Esophagus squamous epithelium (tissue), 5 donors: ENCODE measurements around the gene GALNT16. TPM values are rescaled to one million over a fixed set of nuclear protein-coding genes. Genes with fewer than 3 reads are reported as not detected.
A peak's percentile ranks its signal among the peaks of the same experiment; 100 is the strongest.

ENCODE experiments used
- DNase-seq: peaks from one replicate; lab custom pipeline; 2025; lab: John Stamatoyannopoulos, UW
- H3K27ac ChIP-seq, 4 donors: fragments of 200-600 bp; sonication (generic); one replicate each; pipeline ENCODE4 v1.5.1; 2016 to 2019; ENCODE audit warnings: mild to moderate bottlenecking in 1 of 4
- H3K27me3 ChIP-seq, 4 donors: fragments of 200-600 bp; sonication (generic); 1 replicate in 3 of 4; 2 replicates in 1 of 4; pipeline versions ENCODE4 v1.5.1 to v1.6.0; 2017 to 2021; ENCODE audit warnings: antibody characterized with exemption in 1 of 4
- H3K36me3 ChIP-seq, 3 donors: fragments of 200-600 bp; sonication (generic); one replicate each; pipeline ENCODE4 v1.5.1; 2016 to 2019
- H3K4me1 ChIP-seq, 3 donors: fragments of 200-600 bp; sonication (generic); one replicate each; pipeline ENCODE4 v1.5.1; 2017 to 2019
- H3K4me3 ChIP-seq, 4 donors: fragments of 200-600 bp; sonication (generic); 1 replicate in 3 of 4; 2 replicates in 1 of 4; pipeline ENCODE4 v1.5.1; 2016 to 2019; ENCODE audit warnings: mild to moderate bottlenecking in 2 of 4, moderate library complexity in 1 of 4
- H3K9me3 ChIP-seq, 3 donors: fragments of 200-600 bp; sonication (generic); one replicate each; pipeline ENCODE4 v1.5.1; 2016 to 2019
- POLR2A ChIP-seq, 4 donors: fragments of 450-650 bp; IDR thresholded peaks; one replicate each; pipeline ENCODE4 v1.6.1; 2017; ENCODE audit warnings: antibody characterized with exemption in 4 of 4, mild to moderate bottlenecking in 4 of 4, moderate library complexity in 3 of 4
- WGBS, 2 donors: methylation state at CpG; one replicate each; pipeline ENCODE4 v1.1.5; 2018; 5-methylcytosine and 5-hydroxymethylcytosine counted together
- intact Hi-C: fragments of 100-400 bp; cut with DNase I; formaldehyde crosslinking; loops from one replicate; pipeline ENCODE4 v1.15.0; 2022
- total RNA-seq, 4 donors: library from RNA; depleted of rRNA; stranded (reverse); fragments of >200 nt; gene quantifications; one replicate each; pipeline ENCODE4 v1.1.0, GENCODE V29; 2016
- TF ChIP-seq, protein P1 (sequence below), 6 experiments: fragments of 450-650 bp in 4 of 6; fragments of 200-600 bp in 2 of 6; sonication (generic) in 2 of 6; IDR thresholded peaks; one replicate each; pipeline ENCODE4 v1.5.1; 2016 to 2019; ENCODE audit warnings: antibody characterized with exemption in 6 of 6, mild to moderate bottlenecking in 4 of 6, moderate library complexity in 4 of 6
- donor health status: DM: yes; HTN: yes; CAD: no.

GALNT16 gene
- total RNA-seq, 4 donors from 2014 or later, result 0.11 to 2.7 (median 1.3) TPM

DNA sequence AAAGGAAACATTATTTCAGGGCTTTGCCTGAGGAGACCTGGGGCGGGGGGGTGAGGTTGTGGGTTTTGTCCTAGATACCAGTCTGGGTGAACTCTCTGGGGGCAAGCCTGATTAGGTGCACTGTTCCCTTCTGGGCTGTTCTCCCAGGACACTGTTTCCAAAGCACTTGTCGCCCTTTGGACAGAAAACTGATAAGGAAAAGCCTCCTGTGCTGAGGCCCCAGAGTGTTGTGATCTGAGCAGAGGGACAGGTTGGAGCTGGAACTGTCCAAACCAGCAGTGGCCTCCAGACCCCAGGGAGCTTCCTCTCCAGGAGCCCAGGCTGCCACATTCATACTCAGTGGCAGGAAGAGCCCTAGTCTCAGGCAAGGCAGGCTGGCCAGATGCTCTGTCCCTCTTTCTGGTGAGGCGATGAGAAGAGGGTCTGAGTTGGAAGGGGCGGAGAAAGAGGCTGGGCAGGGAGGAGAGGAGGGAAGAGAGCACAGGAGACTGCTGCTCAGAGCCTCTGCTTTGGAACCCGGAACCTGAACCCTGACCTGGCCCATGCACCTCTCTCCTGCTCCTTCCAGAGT is 1.9 kb downstream of the GALNT16 start:
- intact Hi-C loops, result no loop called here
- Histone ChIP-seq H3K27ac (peak overlapping the region in 3 of 4 donors; percentile 32 to 59 (median 45)), H3K4me3 (peak overlapping the region in 3 of 4 donors; percentile 49 to 72 (median 58)), H3K4me1 (peaks cover 26 to 43% (median 26%) of the 10 kb centered on the region in 3 donors), H3K9me3 (no peaks in the 10 kb centered on the region), H3K27me3 (peaks cover 0 to 93% (median 2%) of the 10 kb centered on the region in 4 donors), H3K36me3 (no peaks in the 10 kb centered on the region)
- TF ChIP-seq, protein P1, sequence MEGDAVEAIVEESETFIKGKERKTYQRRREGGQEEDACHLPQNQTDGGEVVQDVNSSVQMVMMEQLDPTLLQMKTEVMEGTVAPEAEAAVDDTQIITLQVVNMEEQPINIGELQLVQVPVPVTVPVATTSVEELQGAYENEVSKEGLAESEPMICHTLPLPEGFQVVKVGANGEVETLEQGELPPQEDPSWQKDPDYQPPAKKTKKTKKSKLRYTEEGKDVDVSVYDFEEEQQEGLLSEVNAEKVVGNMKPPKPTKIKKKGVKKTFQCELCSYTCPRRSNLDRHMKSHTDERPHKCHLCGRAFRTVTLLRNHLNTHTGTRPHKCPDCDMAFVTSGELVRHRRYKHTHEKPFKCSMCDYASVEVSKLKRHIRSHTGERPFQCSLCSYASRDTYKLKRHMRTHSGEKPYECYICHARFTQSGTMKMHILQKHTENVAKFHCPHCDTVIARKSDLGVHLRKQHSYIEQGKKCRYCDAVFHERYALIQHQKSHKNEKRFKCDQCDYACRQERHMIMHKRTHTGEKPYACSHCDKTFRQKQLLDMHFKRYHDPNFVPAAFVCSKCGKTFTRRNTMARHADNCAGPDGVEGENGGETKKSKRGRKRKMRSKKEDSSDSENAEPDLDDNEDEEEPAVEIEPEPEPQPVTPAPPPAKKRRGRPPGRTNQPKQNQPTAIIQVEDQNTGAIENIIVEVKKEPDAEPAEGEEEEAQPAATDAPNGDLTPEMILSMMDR (IDR thresholded peaks at IDR 0.05), result no peak
- no peak for TF ChIP-seq POLR2A (IDR thresholded peaks at IDR 0.05)
- DNase-seq, result no peak
- 30 to 47% methylated on average over 3 of the region's 5 CpGs for WGBS, 2 donors

DNA sequence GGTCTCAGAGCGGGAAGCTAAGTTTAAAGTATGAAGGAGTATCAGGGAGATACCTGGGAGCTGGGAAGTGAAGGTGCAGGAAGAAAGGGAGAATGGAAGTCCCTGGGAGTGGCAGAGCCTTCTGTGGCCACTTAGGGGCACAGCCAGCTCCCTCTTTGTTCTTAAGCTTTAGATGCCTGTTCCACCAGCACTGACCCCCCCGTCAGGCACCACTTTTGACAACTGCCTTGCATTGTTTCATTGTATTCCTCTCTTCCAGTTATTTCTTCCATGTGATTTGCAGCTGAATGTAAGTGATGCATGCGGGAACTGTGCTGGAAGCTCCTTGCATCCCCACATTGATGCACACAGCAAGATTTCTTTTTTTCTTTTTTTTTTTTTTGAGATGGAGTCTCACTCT is 2.6 kb downstream of the GALNT16 start:
- H3K9me3 ChIP-seq, result no peaks in the 10 kb centered on the region
- H3K4me1 ChIP-seq, result peaks cover 26 to 43% (median 26%) of the 10 kb centered on the region in 3 donors
- H3K4me3 ChIP-seq, result no peak overlapping the region
- H3K27me3 ChIP-seq, result peaks cover 0 to 92% (median 2%) of the 10 kb centered on the region in 4 donors
- WGBS, 2 donors, result 64 to 84% methylated on average over 3 of the region's 3 CpGs
- intact Hi-C loops, result no loop called here
- no peak for DNase-seq
- no peaks in the 10 kb centered on the region for H3K36me3 ChIP-seq
- TF ChIP-seq, protein P1 (IDR thresholded peaks at IDR 0.05), result no peak
- TF ChIP-seq POLR2A (IDR thresholded peaks at IDR 0.05), result no peak
- H3K27ac ChIP-seq, result peak overlapping the region in 2 of 4 donors; percentile 32 to 45

DNA sequence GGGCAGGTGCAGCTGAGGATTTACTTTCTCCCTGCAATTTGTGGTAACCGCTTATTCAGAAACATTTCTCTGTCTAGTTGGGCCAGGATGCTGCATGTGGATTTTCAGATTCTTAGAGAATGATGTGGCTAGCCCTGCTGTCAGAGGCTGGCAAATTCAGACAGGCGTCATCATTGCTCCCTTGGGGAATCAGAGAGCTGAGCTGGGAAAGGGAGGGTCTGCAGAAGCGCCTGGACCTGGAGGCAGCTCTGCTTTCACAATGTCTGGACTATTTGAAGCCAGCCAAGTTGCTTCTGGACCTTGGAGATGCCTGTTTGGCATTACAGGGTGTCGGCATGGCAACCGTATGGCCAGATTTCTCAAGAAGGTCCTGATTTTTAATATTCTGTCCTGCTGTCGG is 3.4 kb downstream of the GALNT16 start:
- Histone ChIP-seq H3K27me3 (peaks cover 0 to 83% (median under 1%) of the 10 kb centered on the region in 4 donors), H3K9me3 (no peaks in the 10 kb centered on the region), H3K4me1 (peaks cover 26 to 43% (median 26%) of the 10 kb centered on the region in 3 donors), H3K4me3 (no peak overlapping the region), H3K27ac (peak overlapping the region in 3 of 4 donors; percentile 36 to 56 (median 53)), H3K36me3 (no peaks in the 10 kb centered on the region)
- intact Hi-C loops, result no loop called here
- 58 to 86% methylated on average over 6 of the region's 6 CpGs for WGBS, 2 donors
- DNase-seq, result no peak
- TF ChIP-seq, protein P1 (IDR thresholded peaks at IDR 0.05), result no peak
- TF ChIP-seq POLR2A (IDR thresholded peaks at IDR 0.05), result no peak

DNA sequence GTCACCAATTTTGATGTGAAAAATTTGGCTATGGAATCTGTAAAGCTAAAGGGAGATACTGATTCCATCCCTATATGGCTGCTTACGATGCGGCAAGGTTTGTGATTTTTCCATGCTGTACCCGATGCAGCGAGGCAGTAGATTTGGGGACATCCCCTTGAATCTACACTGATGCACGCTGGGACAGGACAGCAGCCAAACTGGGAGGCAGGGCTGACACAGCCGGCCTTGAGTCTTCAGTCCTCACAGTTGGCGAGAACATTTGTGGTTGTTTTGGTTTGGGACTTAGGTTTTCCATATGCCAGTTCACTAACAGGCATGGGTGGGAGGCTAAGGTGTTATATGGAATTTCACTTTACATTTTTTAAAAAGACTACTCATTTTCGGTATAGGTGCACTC is 3.8 kb downstream of the GALNT16 start:
- H3K27ac ChIP-seq, result peak overlapping the region in 3 of 4 donors; percentile 29 to 56 (median 53)
- WGBS, 2 donors, result 69 to 73% methylated on average over 8 of the region's 8 CpGs
- no peak for DNase-seq
- H3K9me3 ChIP-seq, result no peaks in the 10 kb centered on the region
- TF ChIP-seq, protein P1 (IDR thresholded peaks at IDR 0.05), result no peak
- TF ChIP-seq POLR2A (IDR thresholded peaks at IDR 0.05), result no peak
- peaks cover 26 to 43% (median 26%) of the 10 kb centered on the region in 3 donors for H3K4me1 ChIP-seq
- intact Hi-C loops, result no loop called here
- H3K27me3 ChIP-seq, result peaks cover 0 to 79% (median 0%) of the 10 kb centered on the region in 4 donors
- H3K4me3 ChIP-seq, result no peak overlapping the region
- H3K36me3 ChIP-seq, result no peaks in the 10 kb centered on the region

DNA sequence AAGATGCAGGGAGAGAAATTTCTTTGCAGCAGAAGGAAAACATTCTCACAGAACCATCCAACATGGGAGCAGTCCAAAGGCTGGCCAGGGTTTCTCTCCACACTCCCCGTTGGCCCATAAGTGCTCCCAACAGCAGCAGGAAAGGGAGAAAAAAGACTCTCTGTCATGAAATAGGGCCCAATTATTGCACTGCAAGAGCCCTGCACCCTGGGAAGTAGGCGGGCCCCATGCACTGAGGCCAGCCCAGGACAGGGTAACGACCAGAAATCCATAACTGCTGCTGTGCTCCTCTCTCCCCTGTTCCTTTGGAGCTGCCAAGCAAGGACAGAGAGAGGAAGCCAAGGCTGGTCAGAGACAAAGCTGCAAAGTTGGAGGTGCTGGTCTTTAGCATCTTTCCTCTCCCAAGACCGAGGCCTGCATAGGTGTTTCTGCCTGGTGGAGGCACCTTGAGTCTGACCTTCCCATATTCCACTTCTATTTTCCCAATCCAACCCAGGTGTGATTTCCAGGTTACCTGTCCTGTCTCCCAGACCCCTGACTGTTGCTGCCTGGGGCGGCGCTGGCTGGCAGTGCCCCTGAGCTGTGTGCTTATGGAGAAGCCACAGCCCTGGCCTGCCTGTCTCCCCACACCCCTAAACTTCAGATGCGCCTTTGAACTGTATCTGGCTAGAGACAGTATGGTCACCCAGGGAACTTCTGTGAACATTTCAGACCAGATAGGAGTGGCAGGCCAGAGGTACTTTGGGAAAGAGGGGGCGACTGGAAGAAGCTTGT is 6.8 kb downstream of the GALNT16 start:
- Histone ChIP-seq H3K27ac (no peak overlapping the region), H3K4me3 (no peak overlapping the region), H3K9me3 (no peaks in the 10 kb centered on the region), H3K4me1 (peaks cover 0 to 15% (median 6%) of the 10 kb centered on the region in 3 donors), H3K36me3 (no peaks in the 10 kb centered on the region), H3K27me3 (peaks cover 0 to 49% (median 0%) of the 10 kb centered on the region in 4 donors)
- intact Hi-C loops, result no loop called here
- 79 to 91% methylated on average over 4 to 5 of the region's 8 CpGs for WGBS, 2 donors
- DNase-seq, result no peak
- TF ChIP-seq, protein P1 (IDR thresholded peaks at IDR 0.05), result no peak
- no peak for TF ChIP-seq POLR2A (IDR thresholded peaks at IDR 0.05)
